WTC11 (cell line): ENCODE results near the gene HPSE2. TPM values are rescaled to one million over a fixed set of nuclear protein-coding genes. Genes with fewer than 3 reads are reported as not detected.
"Not testable (repeated sequence)": the region's sequence is repeated elsewhere in the genome, so short reads cannot be mapped to it uniquely, and the experiment has no call there.

Experiments
- ATAC-seq: fragments of 200-7000 bp; cut with Tn5 transposase; 2 replicates; pipeline ENCODE4 v1.10.0; 2021; ENCODE audit warnings: mild to moderate bottlenecking, moderate library complexity
- CTCF ChIA-PET: fragments of 300-600 bp; sonication (Branson Sonifier 250); formaldehyde crosslinking; loops from one replicate; lab custom pipeline; 2021; ENCODE audit warnings: antibody characterized with exemption; lab: Charles Lee
- POLR2A ChIA-PET: fragments of 350-600 bp; sonication (Branson Sonifier 250); formaldehyde crosslinking; loops from one replicate; lab custom pipeline; 2021; ENCODE audit warnings: antibody characterized with exemption; lab: Charles Lee
- DNase-seq: peaks from one replicate; pipeline ENCODE4 v3.0.0; 2021; ENCODE audit warnings: low spot score
- H3K27ac Mint-ChIP-seq: 2 replicates; pipeline ENCODE4 v1.8.0; 2021; ENCODE audit warnings: mixed read lengths
- H3K27me3 Mint-ChIP-seq: 2 replicates; pipeline ENCODE4 v1.8.0; 2021; ENCODE audit warnings: low read depth, mild to moderate bottlenecking, moderate library complexity, mixed read lengths
- H3K36me3 Mint-ChIP-seq: 2 replicates; pipeline ENCODE4 v1.8.0; 2021; ENCODE audit warnings: mixed read lengths
- H3K4me1 Mint-ChIP-seq: 2 replicates; pipeline ENCODE4 v1.8.0; 2022; ENCODE audit warnings: mixed read lengths
- H3K4me3 Mint-ChIP-seq: 2 replicates; pipeline ENCODE4 v1.8.0; 2021; ENCODE audit warnings: mild to moderate bottlenecking, moderate library complexity, mixed read lengths
- H3K9me3 Mint-ChIP-seq: 2 replicates; pipeline ENCODE4 v1.8.0; 2021; ENCODE audit warnings: mixed read lengths
- GABPB1 ChIP-seq: sonication (generic); formaldehyde crosslinking; IDR thresholded peaks from 2 replicates; pipeline ENCODE4 v1.8.1; 2023; ENCODE audit warnings: mild to moderate bottlenecking, missing genetic modification reagents
- GTF2I ChIP-seq: fragments of 250-450 bp; sonication (Bioruptor Pico); conservative IDR thresholded peaks from 2 replicates; pipeline ENCODE4 v1.4.0; 2021; ENCODE audit warnings: mild to moderate bottlenecking
- IRF2 ChIP-seq: sonication (generic); formaldehyde crosslinking; IDR thresholded peaks from 2 replicates; pipeline ENCODE4 v1.8.0; 2022; ENCODE audit warnings: low read depth, missing genetic modification reagents, borderline replicate concordance
- KAT7 ChIP-seq: sonication (generic); formaldehyde crosslinking; IDR thresholded peaks from 2 replicates; pipeline ENCODE4 v1.8.1; 2023; ENCODE audit warnings: missing genetic modification reagents, mild to moderate bottlenecking, borderline replicate concordance
- NR3C1 ChIP-seq: sonication (generic); formaldehyde crosslinking; conservative IDR thresholded peaks from 2 replicates; pipeline ENCODE4 v1.8.1; 2023; ENCODE audit warnings: low read depth, mild to moderate bottlenecking, missing genetic modification reagents
- PRRX2 ChIP-seq: fragments of 250-450 bp; sonication (Bioruptor Pico); IDR thresholded peaks from 2 replicates; pipeline ENCODE4 v1.8.0; 2021; ENCODE audit warnings: mild to moderate bottlenecking
- RORB ChIP-seq: fragments of 250-450 bp; sonication (Bioruptor Pico); IDR thresholded peaks from 2 replicates; pipeline ENCODE4 v1.9.0; 2021; ENCODE audit warnings: mild to moderate bottlenecking
- SOX15 ChIP-seq: fragments of 250-450 bp; sonication (Bioruptor Pico); IDR thresholded peaks from 2 replicates; pipeline ENCODE4 v1.9.0; 2021; ENCODE audit warnings: mild to moderate bottlenecking
- TP53 ChIP-seq: sonication (generic); formaldehyde crosslinking; IDR thresholded peaks from 2 replicates; pipeline ENCODE4 v1.8.1; 2023; ENCODE audit warnings: mild to moderate bottlenecking, missing genetic modification reagents
- ZBTB21 ChIP-seq: sonication (generic); formaldehyde crosslinking; IDR thresholded peaks from 2 replicates; pipeline ENCODE4 v1.8.1; 2023; ENCODE audit warnings: mild to moderate bottlenecking, missing genetic modification reagents, borderline replicate concordance
- ZNF232 ChIP-seq: sonication (generic); formaldehyde crosslinking; IDR thresholded peaks from 2 replicates; pipeline ENCODE4 v1.8.0; 2022; ENCODE audit warnings: mild to moderate bottlenecking, missing genetic modification reagents
- ZNF263 ChIP-seq: sonication (generic); formaldehyde crosslinking; IDR thresholded peaks from 2 replicates; pipeline ENCODE4 v1.8.1; 2022; ENCODE audit warnings: low read depth, mild to moderate bottlenecking, moderate library complexity, missing genetic modification reagents
- ZNF423 ChIP-seq: fragments of 250-450 bp; sonication (Bioruptor Pico); IDR thresholded peaks from 2 replicates; pipeline ENCODE4 v2.1.2; 2022; ENCODE audit warnings: mild to moderate bottlenecking, moderate library complexity
- total RNA-seq: library from RNA; stranded (reverse); gene quantifications from 3 replicates; pipeline ENCODE4 v1.2.3, GENCODE V29; 2021
- TF ChIP-seq, protein P1 (sequence below): sonication (generic); formaldehyde crosslinking; conservative IDR thresholded peaks from 2 replicates; pipeline ENCODE4 v1.8.1; 2022; ENCODE audit warnings: mild to moderate bottlenecking, missing genetic modification reagents
- TF ChIP-seq, protein P2 (sequence below): sonication (generic); formaldehyde crosslinking; IDR thresholded peaks from 2 replicates; pipeline ENCODE4 v1.8.1; 2023; ENCODE audit warnings: mild to moderate bottlenecking, missing genetic modification reagents, moderate library complexity
- TF ChIP-seq, protein P3 (sequence below): sonication (generic); formaldehyde crosslinking; IDR thresholded peaks from 2 replicates; pipeline ENCODE4 v1.8.0; 2022; ENCODE audit warnings: mild to moderate bottlenecking, missing genetic modification reagents
- TF ChIP-seq, protein P4 (sequence below): fragments of 250-450 bp; sonication (Bioruptor Pico); IDR thresholded peaks from 2 replicates; pipeline ENCODE4 v1.9.0; 2021; ENCODE audit warnings: mild to moderate bottlenecking
- TF ChIP-seq, protein P5 (sequence below): fragments of 200-600 bp; IDR thresholded peaks from 2 replicates; pipeline ENCODE4 v1.8.0; 2022; ENCODE audit warnings: antibody characterized with exemption
- TF ChIP-seq, protein P6 (sequence below): sonication (generic); formaldehyde crosslinking; IDR thresholded peaks from 2 replicates; pipeline ENCODE4 v1.8.0; 2022; ENCODE audit warnings: missing genetic modification reagents

HPSE2 gene
- total RNA-seq, 1 experiment from 2014 or later, result 0.66 TPM

DNA sequence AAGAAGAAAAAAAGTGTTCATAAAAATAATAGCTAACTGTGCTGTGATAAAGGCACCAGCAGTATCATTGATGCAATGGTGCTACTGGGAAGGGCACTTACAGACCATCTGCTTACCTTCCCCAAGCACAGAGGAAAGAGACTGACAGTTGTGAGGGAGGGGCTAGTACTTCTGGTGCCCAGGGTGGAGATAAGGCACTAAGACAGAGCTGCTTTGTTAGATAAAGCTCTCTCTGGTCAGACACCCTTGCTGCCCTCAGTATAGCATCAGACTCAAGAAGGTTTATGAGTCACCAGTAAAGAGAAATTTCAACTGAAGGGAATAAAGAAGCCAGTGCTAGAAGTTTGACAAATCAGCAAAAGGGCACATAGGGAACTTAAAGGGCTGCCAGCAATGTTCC is 325.6 kb downstream of the HPSE2 start:
- Mint-ChIP-seq H3K4me3 (no peak overlapping the region), H3K4me1 (0 out of 2 replicates have a peak, but pooled peaks cover 2% of the 10 kb centered on the region), H3K27ac (no peak overlapping the region), H3K27me3 (no peaks in the 10 kb centered on the region), H3K36me3 (no peaks in the 10 kb centered on the region), H3K9me3 (no peaks in the 10 kb centered on the region)
- ATAC-seq (no peak), DNase-seq (no peak)
- TF ChIP-seq GABPB1 (no peak), ZBTB21 (CRISPR knock-in tag) (no peak), KAT7 (CRISPR knock-in tag) (no peak), IRF2 (CRISPR knock-in tag) (no peak), ZNF263 (CRISPR knock-in tag) (no peak), GTF2I (CRISPR knock-in tag) (no peak), ZNF232 (CRISPR knock-in tag) (no peak), SOX15 (CRISPR knock-in tag) (no peak), TP53 (CRISPR knock-in tag) (no peak), PRRX2 (CRISPR knock-in tag) (no peak), NR3C1 (CRISPR knock-in tag) (no peak), ZNF423 (CRISPR knock-in tag) (no peak), RORB (no peak)
- TF ChIP-seq, protein P1, sequence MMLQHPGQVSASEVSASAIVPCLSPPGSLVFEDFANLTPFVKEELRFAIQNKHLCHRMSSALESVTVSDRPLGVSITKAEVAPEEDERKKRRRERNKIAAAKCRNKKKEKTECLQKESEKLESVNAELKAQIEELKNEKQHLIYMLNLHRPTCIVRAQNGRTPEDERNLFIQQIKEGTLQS (CRISPR knock-in tag), result no peak
- TF ChIP-seq, protein P2, sequence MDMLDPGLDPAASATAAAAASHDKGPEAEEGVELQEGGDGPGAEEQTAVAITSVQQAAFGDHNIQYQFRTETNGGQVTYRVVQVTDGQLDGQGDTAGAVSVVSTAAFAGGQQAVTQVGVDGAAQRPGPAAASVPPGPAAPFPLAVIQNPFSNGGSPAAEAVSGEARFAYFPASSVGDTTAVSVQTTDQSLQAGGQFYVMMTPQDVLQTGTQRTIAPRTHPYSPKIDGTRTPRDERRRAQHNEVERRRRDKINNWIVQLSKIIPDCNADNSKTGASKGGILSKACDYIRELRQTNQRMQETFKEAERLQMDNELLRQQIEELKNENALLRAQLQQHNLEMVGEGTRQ (CRISPR knock-in tag), result no peak
- TF ChIP-seq, protein P3, sequence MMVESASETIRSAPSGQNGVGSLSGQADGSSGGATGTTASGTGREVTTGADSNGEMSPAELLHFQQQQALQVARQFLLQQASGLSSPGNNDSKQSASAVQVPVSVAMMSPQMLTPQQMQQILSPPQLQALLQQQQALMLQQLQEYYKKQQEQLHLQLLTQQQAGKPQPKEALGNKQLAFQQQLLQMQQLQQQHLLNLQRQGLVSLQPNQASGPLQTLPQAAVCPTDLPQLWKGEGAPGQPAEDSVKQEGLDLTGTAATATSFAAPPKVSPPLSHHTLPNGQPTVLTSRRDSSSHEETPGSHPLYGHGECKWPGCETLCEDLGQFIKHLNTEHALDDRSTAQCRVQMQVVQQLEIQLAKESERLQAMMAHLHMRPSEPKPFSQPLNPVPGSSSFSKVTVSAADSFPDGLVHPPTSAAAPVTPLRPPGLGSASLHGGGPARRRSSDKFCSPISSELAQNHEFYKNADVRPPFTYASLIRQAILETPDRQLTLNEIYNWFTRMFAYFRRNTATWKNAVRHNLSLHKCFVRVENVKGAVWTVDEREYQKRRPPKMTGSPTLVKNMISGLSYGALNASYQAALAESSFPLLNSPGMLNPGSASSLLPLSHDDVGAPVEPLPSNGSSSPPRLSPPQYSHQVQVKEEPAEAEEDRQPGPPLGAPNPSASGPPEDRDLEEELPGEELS (CRISPR knock-in tag), result no peak
- TF ChIP-seq, protein P4, sequence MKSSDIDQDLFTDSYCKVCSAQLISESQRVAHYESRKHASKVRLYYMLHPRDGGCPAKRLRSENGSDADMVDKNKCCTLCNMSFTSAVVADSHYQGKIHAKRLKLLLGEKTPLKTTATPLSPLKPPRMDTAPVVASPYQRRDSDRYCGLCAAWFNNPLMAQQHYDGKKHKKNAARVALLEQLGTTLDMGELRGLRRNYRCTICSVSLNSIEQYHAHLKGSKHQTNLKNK (CRISPR knock-in tag), result no peak
- ChIA-PET POLR2A (no interaction called here), CTCF (no interaction called here)

DNA sequence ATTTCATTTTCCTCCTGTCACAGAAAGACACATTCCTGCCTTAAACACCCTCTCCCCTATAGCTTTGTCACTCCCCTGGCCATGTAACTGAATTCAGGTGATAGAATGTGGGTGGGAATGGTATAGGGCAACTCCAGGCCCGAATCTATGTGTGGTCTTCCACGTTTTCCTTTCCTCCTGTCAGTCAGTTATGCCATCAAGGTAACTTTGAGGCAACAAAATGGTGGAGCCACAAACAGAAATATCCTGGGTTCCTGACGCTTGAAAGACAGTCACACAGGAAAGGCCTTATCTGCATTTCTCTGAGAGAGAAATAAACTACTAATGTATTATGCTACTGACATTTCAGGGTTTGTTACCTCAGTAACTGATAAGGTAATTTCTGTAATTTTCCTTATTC is 326.8 kb downstream of the HPSE2 start:
- ATAC-seq (no peak), DNase-seq (no peak)
- Mint-ChIP-seq H3K27me3 (no peaks in the 10 kb centered on the region), H3K36me3 (no peaks in the 10 kb centered on the region), H3K4me3 (no peak overlapping the region), H3K4me1 (no peaks in the 10 kb centered on the region), H3K9me3 (no peaks in the 10 kb centered on the region), H3K27ac (no peak overlapping the region)
- TF ChIP-seq, protein P5, sequence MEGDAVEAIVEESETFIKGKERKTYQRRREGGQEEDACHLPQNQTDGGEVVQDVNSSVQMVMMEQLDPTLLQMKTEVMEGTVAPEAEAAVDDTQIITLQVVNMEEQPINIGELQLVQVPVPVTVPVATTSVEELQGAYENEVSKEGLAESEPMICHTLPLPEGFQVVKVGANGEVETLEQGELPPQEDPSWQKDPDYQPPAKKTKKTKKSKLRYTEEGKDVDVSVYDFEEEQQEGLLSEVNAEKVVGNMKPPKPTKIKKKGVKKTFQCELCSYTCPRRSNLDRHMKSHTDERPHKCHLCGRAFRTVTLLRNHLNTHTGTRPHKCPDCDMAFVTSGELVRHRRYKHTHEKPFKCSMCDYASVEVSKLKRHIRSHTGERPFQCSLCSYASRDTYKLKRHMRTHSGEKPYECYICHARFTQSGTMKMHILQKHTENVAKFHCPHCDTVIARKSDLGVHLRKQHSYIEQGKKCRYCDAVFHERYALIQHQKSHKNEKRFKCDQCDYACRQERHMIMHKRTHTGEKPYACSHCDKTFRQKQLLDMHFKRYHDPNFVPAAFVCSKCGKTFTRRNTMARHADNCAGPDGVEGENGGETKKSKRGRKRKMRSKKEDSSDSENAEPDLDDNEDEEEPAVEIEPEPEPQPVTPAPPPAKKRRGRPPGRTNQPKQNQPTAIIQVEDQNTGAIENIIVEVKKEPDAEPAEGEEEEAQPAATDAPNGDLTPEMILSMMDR, result no peak
- TF ChIP-seq, protein P6, sequence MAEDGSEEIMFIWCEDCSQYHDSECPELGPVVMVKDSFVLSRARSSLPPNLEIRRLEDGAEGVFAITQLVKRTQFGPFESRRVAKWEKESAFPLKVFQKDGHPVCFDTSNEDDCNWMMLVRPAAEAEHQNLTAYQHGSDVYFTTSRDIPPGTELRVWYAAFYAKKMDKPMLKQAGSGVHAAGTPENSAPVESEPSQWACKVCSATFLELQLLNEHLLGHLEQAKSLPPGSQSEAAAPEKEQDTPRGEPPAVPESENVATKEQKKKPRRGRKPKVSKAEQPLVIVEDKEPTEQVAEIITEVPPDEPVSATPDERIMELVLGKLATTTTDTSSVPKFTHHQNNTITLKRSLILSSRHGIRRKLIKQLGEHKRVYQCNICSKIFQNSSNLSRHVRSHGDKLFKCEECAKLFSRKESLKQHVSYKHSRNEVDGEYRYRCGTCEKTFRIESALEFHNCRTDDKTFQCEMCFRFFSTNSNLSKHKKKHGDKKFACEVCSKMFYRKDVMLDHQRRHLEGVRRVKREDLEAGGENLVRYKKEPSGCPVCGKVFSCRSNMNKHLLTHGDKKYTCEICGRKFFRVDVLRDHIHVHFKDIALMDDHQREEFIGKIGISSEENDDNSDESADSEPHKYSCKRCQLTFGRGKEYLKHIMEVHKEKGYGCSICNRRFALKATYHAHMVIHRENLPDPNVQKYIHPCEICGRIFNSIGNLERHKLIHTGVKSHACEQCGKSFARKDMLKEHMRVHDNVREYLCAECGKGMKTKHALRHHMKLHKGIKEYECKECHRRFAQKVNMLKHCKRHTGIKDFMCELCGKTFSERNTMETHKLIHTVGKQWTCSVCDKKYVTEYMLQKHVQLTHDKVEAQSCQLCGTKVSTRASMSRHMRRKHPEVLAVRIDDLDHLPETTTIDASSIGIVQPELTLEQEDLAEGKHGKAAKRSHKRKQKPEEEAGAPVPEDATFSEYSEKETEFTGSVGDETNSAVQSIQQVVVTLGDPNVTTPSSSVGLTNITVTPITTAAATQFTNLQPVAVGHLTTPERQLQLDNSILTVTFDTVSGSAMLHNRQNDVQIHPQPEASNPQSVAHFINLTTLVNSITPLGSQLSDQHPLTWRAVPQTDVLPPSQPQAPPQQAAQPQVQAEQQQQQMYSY (CRISPR knock-in tag), result peak; percentile 58
- ChIA-PET CTCF (no interaction called here), POLR2A (no interaction called here)

DNA sequence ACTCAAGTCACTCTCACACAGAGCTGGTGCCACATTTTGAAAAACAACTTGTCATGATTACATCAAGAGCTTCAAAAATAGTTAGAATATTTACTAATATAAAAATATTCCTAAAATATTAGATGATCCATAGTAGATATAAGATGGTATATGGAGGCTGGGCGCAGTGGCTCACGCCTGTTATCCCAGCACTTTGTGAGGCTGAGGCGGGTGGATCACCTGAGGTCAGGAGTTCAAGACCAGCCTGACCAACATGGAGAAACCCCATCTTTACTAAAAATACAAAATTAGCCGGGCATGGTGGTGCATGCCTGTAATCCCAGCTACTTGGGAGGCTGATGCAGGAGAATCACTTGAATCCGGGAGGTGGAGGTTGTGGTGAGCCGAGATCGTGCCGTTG is 327.4 kb downstream of the HPSE2 start:
- POLR2A ChIA-PET, result interaction anchor here (0.7 kb wide), 1 partner anchor 640 kb away, joined by 9 read pairs; no protein-coding TSS in a partner anchor
- CTCF ChIA-PET, H3K27me3 Mint-ChIP-seq, H3K9me3 Mint-ChIP-seq, ATAC-seq, H3K27ac Mint-ChIP-seq, DNase-seq, H3K36me3 Mint-ChIP-seq, H3K4me3 Mint-ChIP-seq, H3K4me1 Mint-ChIP-seq: not testable (repeated sequence)
